ENCODE data around the gene CDK17. TPM values are rescaled to one million over a fixed set of nuclear protein-coding genes. Genes with fewer than 3 reads are reported as not detected.

CDK17 gene
- polyA plus RNA-seq, 5 donors: 38.6 to 67.7 (median 51.6) TPM

DNA sequence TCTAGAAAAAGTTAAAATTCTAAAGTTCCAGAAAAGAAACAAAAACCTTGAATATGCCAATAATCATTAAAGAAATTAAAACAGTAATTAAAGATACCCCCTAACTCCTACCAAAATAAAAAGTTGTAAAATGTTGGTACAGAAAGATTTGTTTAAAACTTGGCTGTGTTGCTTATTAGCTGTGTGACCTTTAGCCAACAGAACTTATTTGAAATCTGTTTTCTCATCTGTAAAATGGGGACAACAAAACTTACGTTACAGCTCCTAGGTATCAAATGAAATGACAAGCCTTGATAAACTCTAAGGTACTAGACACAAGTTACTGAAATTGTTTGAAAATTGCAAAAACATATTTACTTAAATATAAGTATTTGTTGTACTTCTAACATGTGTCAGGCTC, 134.4 kb downstream of the CDK17 start:
- DNase-seq: no peak

DNA sequence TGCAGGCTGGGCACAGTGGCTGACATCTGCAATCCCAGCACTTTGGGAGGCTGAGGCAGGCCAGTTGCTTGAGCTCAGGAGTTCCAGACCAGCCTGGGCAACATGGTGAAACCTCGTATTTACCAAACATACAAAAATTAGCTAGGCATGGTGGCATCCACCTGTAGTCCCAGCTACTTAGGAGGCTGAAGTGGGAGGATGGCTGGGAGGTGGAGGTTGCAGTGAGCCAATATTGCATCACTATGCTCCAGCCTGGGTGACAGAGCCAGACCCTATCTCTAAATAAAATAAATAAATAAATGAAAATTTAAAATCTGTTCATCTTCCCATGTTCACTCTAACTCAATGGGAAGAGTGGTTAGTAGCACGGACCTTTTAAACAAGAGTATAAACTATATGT, 134.8 kb downstream of the CDK17 start:
- no peak for DNase-seq

DNA sequence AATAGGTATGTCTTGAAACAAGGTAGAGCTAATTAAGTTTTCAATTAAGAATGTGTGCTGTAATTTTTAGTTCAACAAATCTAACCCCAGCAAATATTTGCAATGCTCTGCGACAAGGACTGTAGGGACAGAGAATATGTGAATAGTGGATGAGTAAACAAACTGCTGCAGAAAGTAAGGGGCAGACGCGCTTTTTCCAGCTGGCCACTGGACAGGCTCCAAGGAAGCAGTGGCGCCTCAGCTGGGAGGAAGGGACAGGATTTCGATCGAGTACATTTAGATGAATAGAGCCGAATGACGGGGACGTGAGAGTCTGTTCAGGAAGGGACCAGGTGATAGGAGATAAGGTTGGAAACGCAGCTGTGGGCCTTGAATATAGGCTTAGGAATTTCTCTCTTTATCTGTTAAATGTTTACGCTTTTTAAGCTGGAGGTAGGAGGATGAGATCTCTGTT, 136.8 kb downstream of the CDK17 start:
- peak in 1 of 2 donors; percentile 30 for DNase-seq

DNA sequence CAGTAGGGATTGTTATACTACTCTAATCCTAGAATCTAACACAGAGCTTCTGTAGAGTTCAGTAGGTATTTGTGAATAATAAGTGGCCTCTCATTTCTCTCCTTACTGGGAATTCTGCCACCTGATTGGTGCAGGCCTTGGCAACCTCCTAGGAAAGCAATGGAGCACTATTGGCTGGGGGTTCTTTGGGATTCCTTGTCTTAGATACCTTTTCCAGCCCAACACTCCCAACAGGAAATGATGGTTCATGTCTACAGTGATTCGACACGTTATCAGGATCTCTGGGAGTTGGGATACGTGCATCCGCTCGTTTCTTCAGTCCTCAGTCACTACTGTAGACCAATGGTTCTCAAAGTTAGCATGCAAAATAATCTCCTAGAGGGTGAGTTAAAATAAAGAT, 138.7 kb downstream of the CDK17 start:
- no peak for DNase-seq

DNA sequence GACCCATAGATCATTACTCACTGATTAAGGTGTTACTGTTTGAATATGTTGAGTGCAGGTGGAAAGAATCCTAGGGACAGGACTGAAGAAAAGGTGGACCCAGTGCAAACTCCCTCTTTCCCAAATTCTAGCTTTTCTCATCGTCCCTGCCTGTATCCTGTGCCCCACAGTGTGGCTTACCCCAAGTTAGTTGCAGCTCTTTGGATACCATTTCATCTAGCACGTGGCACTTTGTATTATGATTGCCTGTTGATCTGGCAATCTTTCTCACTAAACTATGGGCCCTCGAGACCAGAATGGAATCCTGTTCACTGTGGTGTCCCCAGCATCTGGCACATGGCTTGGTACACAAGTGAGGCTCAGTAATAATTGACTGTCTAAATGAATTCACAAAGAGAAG, 139.6 kb downstream of the CDK17 start:
- DNase-seq: no peak

DNA sequence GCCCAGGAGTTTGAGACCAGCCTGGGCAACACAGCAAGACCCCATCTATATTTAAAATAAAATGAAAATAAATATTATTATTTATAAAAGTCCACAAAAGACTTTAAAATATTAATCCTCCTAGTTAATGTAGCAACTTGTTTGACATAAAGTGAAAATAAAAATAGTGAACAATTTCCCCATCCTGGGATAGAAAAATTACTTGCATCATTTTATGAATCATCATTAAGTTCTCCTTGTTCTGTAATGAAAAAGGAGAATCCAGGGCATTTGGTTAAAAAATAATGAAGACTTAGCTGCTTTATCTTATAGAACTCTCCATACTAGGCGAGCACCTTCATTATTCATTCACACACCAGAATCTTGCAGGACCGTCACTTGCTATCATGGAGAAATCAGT, 140.0 kb downstream of the CDK17 start:
- DNase-seq: no peak

DNA sequence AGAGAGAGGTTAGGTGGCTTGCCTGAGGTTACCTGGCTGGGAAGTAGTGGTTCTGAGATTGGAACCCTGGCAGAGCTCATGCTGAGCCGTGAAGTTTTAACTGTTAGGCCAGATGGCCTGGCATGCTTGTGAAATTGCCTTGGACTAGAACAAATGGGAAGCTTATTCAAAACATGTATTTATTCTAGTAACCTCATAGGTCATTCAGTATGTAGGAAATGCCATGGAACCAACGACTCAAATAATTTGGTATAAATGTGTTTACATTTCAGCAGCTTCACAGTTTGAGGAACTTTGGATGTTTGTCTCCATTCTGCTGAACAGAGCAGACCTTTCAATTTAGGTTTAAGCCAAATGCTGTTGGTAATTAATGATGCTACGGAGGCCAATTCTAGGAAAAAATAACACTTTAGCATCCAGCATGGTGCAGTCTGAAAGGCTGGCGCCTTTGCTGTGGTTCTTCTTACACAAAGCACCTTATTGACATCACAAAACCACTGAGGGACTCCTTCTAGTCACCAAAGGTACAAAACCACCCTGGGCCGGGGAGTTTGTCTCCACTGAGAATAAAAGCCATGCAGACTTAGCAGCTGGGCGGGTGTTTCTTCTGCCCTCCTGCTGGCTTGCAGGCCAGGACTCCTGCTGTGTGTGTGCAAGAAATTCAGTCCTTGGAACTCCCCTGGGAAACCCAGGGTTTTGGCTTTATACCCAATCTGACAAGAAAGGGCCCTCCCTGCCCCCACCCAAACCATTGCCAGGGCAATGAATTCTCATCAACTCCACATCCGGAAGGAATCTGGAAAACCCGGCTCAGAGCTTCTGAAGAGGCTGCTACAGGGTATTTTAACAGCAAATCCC, 141.9 kb downstream of the CDK17 start:
- DNase-seq: peak in 1 of 2 donors; percentile 59

DNA sequence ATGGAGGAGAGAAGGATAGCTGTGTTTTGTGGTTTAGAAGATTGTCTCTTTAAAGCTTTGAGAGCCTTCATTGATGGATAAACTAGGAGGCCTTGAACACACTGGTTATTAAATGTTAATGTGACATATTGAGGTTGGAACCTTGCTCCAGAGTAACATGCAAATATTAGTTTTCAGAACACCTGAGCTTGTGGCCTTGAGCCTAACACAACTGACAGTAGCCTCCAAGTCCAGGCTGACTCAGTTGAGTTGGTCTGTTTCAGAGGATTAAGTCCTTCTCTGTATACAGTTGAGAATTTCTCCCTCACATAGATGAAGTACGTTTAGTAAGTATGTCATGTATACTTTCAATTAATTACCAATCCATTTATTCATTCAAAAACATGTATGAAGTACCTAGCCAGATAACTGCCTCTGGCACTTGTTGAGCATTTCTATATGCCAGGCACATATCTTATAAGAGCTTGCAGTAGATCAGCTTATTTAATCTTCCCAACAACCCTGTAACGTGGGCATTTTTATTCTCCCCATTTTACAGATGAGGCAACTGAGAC, 142.6 kb downstream of the CDK17 start:
- DNase-seq: no peak

DNA sequence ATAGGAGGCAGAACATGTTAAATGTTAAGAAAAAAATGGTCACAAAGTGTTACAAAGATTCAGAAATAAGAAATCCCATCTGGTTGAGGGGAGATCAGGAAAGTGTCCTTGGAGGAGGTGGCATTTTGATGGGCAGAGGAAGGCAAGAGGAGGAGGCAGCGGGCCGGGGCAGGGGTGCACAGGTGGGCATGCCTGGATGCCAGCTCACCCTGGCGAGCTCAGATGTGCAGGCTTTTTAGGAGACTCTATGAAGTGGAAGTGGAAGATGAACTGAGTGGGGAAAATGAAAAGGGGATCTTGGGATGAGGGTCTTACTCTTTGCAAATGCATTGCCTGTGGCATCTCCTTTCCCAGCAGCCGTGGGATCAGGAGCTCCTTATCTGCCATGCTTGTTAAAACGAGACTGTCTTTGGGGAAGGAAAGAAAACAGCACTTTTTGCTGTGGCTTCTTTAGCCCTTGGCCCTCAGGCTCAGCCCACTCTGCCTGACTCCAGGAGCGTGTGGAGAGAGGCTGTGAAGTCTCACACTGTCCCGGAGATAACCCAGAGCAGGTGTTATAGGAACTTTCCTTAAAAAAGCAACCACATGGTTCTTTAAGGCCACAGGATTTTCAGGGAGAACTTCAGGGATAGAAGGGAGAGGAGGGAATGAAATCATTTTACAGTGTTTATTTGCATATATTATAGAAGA, 143.4 kb downstream of the CDK17 start:
- DNase-seq: no peak

DNA sequence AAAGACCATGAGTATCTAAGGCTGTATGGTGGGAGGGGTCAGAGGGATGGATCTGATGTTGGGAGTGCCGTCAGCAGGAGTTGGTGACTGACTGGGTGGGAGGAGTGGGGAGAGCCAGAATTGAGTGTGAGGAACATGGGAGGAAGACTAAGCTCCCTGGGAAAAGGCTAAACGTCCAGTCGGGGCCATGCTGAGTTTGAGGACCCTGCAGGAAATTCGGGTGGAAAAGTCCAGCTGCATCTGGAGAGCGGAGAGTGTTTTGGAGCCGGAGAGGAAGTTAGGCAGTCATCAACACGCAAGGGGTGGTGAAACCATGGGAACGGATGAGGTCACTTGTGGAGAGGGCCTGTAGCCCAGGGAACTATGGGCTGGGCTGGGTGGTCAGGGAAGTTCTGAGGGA, 145.2 kb downstream of the CDK17 start:
- DNase-seq: peak; percentile 44 to 59

DNA sequence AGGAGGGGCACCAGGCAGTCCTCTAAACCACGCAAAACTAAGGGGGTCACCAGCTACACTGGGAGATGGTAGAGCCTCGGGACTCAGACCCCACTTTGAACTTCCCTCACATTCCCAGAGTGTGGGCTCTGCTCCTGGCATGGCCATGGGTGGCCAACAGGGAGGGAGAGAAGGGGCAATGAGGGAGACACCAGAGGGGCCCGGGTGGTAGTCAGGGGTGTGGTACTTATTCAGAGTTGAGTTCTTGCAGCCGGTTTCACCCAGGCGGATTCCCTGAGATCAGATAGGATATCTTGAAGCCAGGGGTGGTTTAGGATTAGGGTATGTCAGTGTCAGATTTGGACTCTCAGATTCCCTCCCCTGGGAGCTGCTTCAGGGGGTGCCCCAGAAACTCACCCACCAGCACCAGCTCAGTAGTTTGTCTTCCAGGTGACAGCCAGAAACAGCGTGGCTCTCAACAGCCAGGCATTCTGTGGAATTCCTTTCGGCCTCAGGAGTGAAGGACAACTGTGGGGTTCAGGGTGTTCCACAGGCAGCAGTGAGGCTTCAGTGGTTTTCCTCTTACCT, 150.0 kb downstream of the CDK17 start:
- no peak for DNase-seq

DNA sequence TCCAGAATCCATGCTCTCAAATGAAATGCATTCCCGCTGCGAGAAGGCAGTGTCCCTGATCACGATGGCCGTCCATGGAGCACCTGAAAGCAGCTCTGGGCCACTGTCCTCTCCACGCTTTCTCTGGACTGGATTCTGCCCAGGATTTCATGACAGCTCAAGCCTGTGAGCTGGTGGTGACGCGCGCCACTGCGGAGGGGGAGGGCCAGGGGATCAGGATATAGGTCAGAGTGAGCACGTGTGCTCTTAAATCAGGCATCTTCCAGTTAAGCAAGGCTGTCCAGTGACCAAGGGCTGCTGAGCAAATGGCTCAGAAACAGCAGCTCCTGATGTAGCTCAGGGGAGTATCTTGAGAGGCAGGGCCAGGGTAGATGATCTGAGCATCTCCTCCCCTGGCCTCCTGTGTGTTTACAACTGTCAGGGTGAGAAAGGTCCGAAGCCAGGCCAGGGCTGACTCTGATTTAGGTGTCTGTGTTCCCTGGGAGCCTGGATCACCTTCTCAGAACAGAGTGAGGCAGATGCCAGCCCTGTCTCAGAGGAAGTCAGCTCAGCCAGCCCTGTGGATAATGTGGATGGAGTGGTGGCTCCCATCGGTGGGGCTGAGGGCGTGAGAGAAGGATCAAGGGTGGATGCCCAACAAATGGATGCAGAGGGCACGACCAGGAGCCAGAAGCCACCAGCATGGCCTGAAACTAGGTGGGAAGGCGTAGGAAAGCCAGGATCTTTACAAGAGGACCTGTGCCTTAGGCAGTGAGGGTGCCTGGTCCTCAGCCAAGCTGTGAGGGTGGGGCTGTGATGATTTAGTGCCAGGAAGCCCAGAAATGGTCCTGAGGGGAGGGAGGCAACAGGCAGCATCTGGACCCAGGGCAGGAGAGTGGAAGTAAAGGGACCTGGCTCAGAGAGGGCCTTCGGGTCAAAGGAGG, 150.8 kb downstream of the CDK17 start:
- no peak for DNase-seq

DNA sequence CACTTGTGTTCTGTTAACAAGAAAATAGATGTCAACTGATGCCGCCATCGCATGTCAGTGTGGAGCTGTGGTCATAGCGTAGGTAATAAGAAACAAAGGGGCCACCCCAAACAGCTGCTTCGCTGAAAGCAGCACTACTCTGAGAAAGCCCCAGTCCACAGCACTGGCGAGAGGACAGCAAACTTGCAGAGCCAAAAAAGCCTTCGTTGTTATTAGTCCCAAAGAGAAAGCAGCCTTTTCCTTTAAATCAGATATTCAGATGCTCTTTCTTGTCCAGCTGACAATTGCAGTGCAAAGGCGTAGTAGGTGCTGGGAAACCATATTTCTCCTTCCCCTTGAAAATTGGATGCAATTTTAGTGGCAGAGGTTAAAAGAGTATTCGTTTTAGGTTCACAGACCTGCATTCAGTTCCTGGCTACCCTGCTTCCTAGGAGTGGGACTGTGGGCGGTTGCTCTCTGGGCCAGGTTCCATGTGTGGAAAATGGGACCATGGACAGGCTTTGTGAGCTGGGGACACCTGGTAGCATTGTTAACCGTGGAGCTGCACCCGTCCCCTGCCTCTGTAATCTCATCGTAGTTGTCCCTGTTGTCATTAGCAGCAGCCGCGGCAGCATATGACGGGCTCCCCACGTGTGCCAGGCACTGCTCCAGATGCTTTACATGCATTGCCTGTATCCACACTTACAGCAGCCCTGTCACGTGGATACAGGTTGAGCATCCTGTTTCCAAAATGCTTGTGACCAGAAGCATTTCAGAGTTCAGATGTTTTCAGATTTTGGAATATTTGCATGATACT, 151.9 kb downstream of the CDK17 start:
- DNase-seq: no peak

DNA sequence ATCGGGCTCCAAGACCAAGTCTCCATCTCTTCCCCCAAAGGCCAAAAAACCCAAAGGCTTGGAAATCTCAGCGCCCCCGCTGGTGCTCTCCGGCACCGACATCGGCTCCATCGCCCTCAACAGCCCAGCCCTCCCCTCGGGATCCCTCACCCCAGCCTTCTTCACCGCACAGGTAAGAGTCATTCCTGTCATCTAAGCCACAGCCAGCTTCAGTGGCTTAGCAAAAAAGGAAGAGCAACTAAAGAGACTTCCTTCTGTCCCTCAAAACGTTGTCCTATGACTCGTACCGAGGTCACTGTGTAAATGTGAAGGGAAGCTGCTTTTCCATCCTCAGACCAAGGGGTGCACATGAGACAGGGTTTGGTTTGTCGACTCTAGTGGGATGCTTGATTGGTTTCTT, 152.7 kb downstream of the CDK17 start:
- DNase-seq: no peak

DNA sequence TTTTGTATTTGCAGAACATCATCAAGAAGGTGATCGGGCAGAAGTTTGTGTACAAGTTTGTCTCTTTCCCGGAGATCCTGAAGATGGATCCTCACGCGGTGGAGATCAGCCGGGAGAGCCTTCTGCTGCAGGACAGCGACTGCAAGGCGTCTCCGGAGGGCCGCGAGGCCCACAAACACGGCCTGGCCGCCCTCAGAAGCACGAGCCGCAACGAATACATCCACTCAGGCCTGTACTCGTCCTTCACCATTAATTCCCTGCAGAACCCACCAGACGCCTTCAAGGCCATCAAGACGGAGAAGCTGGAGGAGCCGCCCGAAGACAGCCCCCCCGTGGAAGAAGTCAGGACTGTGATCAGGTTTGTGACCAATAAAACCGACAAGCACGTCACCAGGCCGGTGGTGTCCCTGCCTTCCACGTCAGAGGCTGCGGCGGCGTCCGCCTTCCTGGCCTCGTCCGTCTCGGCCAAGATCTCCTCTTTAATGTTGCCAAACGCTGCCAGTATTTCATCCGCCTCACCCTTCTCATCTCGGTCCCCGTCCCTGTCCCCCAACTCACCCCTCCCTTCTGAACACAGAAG, 153.2 kb downstream of the CDK17 start:
- no peak for DNase-seq

DNA sequence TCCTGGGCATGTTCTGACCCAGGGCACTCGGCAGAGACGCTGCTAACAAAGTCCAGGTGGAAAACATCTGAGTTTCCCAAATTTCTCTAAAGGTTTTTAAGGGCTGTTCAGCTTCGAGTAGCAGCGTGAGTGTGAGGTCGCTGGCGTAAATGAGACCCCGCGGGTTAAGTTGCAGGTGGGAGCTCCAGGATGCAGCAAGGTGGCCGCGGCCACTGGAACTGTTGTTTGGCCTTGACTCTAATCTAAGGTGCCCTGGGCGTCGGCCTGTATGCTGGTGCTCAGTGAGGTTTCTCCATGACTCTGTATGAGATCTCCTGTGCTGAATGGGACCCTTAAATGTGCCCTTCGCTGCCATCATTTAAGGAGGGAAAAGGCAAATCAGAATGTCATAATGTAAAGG, 155.4 kb downstream of the CDK17 start:
- DNase-seq: no peak

DNA sequence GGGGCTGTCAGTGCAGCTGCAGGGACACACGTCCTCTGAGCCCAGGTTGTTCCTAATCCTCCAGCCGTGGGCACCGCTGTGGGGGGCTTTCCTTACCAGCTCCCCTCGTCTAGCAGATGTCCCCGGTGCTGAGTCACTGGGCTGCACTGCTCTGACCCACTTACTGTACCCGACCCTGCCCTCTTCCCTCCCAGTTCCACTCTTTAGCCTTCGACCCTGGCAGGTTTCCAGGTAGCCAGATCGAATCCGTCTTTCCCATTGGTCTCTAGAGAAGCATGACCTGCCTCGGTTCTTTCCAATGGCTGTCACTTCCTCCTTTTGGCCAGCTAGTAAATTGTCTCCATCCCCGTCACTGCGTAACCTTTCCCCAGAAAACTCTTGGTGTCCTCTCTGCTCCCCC, 157.6 kb downstream of the CDK17 start:
- no peak for DNase-seq

DNA sequence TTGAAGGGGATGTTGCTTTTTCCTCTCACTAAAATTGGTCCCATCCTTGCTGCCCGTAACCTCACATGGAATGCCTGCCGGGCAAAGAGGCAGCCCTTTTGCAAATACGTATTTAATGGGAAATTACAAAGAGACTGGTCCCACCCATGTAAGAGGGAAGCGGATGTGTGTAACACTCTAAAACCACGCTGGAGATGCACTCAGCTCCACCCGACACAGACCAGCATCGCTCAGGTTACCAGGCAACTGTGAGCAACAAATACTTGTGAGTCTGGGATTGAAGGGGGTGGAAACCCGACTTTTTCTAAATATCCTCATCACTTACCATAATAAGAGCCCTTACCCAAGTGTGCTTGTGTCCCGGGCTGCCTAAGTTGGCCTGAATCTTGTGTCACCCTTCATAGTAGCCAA, 158.4 kb downstream of the CDK17 start:
- no peak for DNase-seq

DNA sequence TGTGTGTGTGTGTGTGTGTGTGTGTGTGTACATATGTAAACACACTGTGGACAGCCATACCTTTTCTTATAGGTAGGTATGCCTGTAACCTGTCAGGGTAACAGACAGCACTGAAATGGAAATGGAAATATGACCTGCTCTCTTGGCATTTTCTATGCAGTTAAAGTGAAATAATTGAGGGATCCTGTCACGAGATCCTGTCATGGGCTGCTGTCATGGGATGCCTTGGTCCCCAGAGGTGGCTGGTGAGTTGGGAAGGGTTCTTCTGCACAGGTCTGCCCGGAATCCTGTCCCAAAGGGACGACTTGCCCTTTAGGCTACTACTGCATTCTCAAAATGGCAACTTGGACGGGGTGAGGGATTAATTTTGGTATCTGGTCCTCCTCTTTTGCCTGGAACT, 158.8 kb downstream of the CDK17 start:
- no peak for DNase-seq

DNA sequence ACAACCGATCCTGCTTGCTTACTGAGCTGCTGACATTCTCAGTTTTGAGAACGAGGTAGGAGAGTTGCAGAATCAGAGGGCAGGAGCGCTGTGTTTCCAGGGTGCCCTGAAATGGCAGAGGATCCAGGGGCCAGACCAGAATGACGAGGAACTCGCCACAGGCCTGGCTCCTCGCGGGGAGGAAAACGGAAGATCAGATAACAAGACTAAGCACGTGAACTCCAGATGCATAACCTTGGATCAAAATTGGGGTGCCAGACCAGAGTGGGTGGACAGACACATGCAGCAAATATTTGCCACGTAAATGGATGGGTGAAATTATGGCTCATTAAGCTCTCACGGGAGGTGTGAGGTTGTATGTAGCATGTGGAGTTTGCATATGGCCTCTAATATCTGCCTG, 159.6 kb downstream of the CDK17 start:
- no peak for DNase-seq
